ENCODE measurements around the gene PIKFYVE. TPM values are rescaled to one million over a fixed set of nuclear protein-coding genes. Genes with fewer than 3 reads are reported as not detected.

PIKFYVE gene
- total and polyA plus RNA-seq, 2 donors (not counting 1 experiment from before 2014, with no cell fraction given) = 20.3 to 80.9 TPM

- intact Hi-C loops (cut with micrococcal nuclease) = no loop called here
- H3K4me1 ChIP-seq (ENCODE audit: control insufficient read depth in 2 of 2, insufficient read depth in 2 of 2, low read length in 2 of 2) = no peaks in the 10 kb centered on the region
- no peak overlapping the region for H3K9ac ChIP-seq (ENCODE audit: low read length)
- Mint-ChIP-seq H3K27me3 (no peaks in the 10 kb centered on the region), H3K9me3 (ENCODE audit: insufficient read depth) (no peaks in the 10 kb centered on the region), H3K27ac (peak overlapping the region; percentile 71), H3K4me3 (peak overlapping the region; percentile 58), H3K4me1 (peaks cover 14% of the 10 kb centered on the region)
- WGBS (ENCODE audit: insufficient coverage) = 96% methylated on average over 8 of the region's 10 CpGs
- no peaks in the 10 kb centered on the region for H4K20me1 ChIP-seq (ENCODE audit: control insufficient read depth, insufficient read depth, low read length, poor library complexity, severe bottlenecking)
- ChIA-PET CTCF (interaction anchor here (0.6 kb wide), 1 partner anchor 15 kb away, joined by 3 read pairs; no protein-coding TSS in a partner anchor), POLR2A (no interaction called here)
- TF ChIP-seq CTCF (IDR thresholded peaks at IDR 0.05) (no peak), EZH2 (IDR thresholded peaks at IDR 0.05; ENCODE audit: borderline replicate concordance, insufficient read depth, low read depth, low read length, poor library complexity, severe bottlenecking) (no peak)
- DNase-seq = no peak
- H3K4me3 ChIP-seq (ENCODE audit: control extremely low read depth in 1 of 5, extremely low read depth in 1 of 5, insufficient read depth in 1 of 5, low read depth in 2 of 5, low read length in 4 of 5) = no peak overlapping the region
- H3K27ac ChIP-seq (ENCODE audit: low read length in 2 of 2) = no peak overlapping the region
- no peaks in the 10 kb centered on the region for H3K79me2 ChIP-seq (ENCODE audit: control insufficient read depth, insufficient read depth, low read length)
- no peaks in the 10 kb centered on the region for H3K27me3 ChIP-seq (replicated peaks in 1 of 4; ENCODE audit: control extremely low read depth in 1 of 4, control insufficient read depth in 3 of 4, insufficient read depth in 4 of 4, low read length in 3 of 4)
- no peak overlapping the region for H3K4me2 ChIP-seq (replicated peaks; ENCODE audit: low read depth, low read length, poor library complexity, severe bottlenecking)
- peaks cover 0 to 19% (median 0%) of the 10 kb centered on the region in 3 donors for H3K9me3 ChIP-seq (ENCODE audit: control extremely low read depth in 1 of 3, control insufficient read depth in 2 of 3, insufficient read depth in 1 of 3, low read length in 2 of 3)
- H2AFZ ChIP-seq (ENCODE audit: insufficient read depth, low read depth, low read length, poor library complexity, severe bottlenecking) = no peak overlapping the region
- H3K36me3 ChIP-seq (replicated peaks in 1 of 2; ENCODE audit: control extremely low read depth in 1 of 2, control insufficient read depth in 1 of 2, extremely low read depth in 1 of 2, insufficient read depth in 2 of 2, low read length in 1 of 2) = peaks cover 0 to 41% of the 10 kb centered on the region in 2 experiments
- ATAC-seq (ENCODE audit: low read depth) = peak; percentile 34
Observed at GRCh38 chr2:208358758-208359631, 92.9 kb downstream of the PIKFYVE start.

GRCh38 chr2:208359632-208359986 is 93.6 kb downstream of the PIKFYVE start:
- CTCF ChIA-PET = no interaction called here
- H3K4me2 ChIP-seq (replicated peaks; ENCODE audit: low read depth, low read length, poor library complexity, severe bottlenecking) = no peak overlapping the region
- peak overlapping the region in 1 of 5 experiments; percentile 30 for H3K4me3 ChIP-seq (ENCODE audit: control extremely low read depth in 1 of 5, extremely low read depth in 1 of 5, insufficient read depth in 1 of 5, low read depth in 2 of 5, low read length in 4 of 5)
- DNase-seq (peak; percentile 28), ATAC-seq (ENCODE audit: low read depth) (peak; percentile 73)
- POLR2A ChIA-PET = no interaction called here
- H3K27ac ChIP-seq (ENCODE audit: low read length in 2 of 2) = no peak overlapping the region
- Mint-ChIP-seq H3K27me3 (no peaks in the 10 kb centered on the region), H3K9me3 (ENCODE audit: insufficient read depth) (no peaks in the 10 kb centered on the region), H3K4me3 (peak overlapping the region; percentile 58), H3K4me1 (peaks cover 14% of the 10 kb centered on the region), H3K27ac (peak overlapping the region; percentile 71)
- no peaks in the 10 kb centered on the region for H4K20me1 ChIP-seq (ENCODE audit: control insufficient read depth, insufficient read depth, low read length, poor library complexity, severe bottlenecking)
- no peak overlapping the region for H3K9ac ChIP-seq (ENCODE audit: low read length)
- WGBS (ENCODE audit: insufficient coverage) = 74% methylated on average over 7 of the region's 17 CpGs
- H3K9me3 ChIP-seq (ENCODE audit: control extremely low read depth in 1 of 3, control insufficient read depth in 2 of 3, insufficient read depth in 1 of 3, low read length in 2 of 3) = peaks cover 0 to 19% (median 0%) of the 10 kb centered on the region in 3 donors
- no peaks in the 10 kb centered on the region for H3K27me3 ChIP-seq (replicated peaks in 1 of 4; ENCODE audit: control extremely low read depth in 1 of 4, control insufficient read depth in 3 of 4, insufficient read depth in 4 of 4, low read length in 3 of 4)
- intact Hi-C loops (cut with micrococcal nuclease) = no loop called here
- H2AFZ ChIP-seq (ENCODE audit: insufficient read depth, low read depth, low read length, poor library complexity, severe bottlenecking) = no peak overlapping the region
- H3K79me2 ChIP-seq (ENCODE audit: control insufficient read depth, insufficient read depth, low read length) = no peaks in the 10 kb centered on the region
- H3K36me3 ChIP-seq (replicated peaks in 1 of 2; ENCODE audit: control extremely low read depth in 1 of 2, control insufficient read depth in 1 of 2, extremely low read depth in 1 of 2, insufficient read depth in 2 of 2, low read length in 1 of 2) = peaks cover 0 to 35% of the 10 kb centered on the region in 2 experiments
- no peaks in the 10 kb centered on the region for H3K4me1 ChIP-seq (ENCODE audit: control insufficient read depth in 2 of 2, insufficient read depth in 2 of 2, low read length in 2 of 2)
- TF ChIP-seq EZH2 (IDR thresholded peaks at IDR 0.05; ENCODE audit: borderline replicate concordance, insufficient read depth, low read depth, low read length, poor library complexity, severe bottlenecking) (no peak), CTCF (IDR thresholded peaks at IDR 0.05) (no peak)
